GM13977 (cell line): ENCODE measurements around the gene DIP2B.
"Not testable (repeated sequence)": the region's sequence is repeated elsewhere in the genome, so short reads cannot be mapped to it uniquely, and the experiment has no call there.

ENCODE experiments used
- DNase-seq: peaks from one replicate; pipeline ENCODE4 v3.0.0; 2012; ENCODE audit warnings: low spot score
- in situ Hi-C: fragments of 300-500 bp; cut with MboI; formaldehyde crosslinking; loops from one replicate; pipeline ENCODE4 v1.12.0; 2022; ENCODE audit warnings: low sequenced_read_pairs, low pct_unique_long_range_greater_than_20kb, mixed read lengths, inconsistent platforms; ENCODE audit not compliant: unreplicated experiment
- TF ChIP-seq, protein P1 (sequence below): IDR thresholded peaks from 2 replicates; pipeline ENCODE4 v1.5.1; 2012; ENCODE audit warnings: mild to moderate bottlenecking, control low read depth; ENCODE audit not compliant: insufficient read depth; ENCODE audit errors: extremely low read depth, missing control alignments

DIP2B gene

DNA sequence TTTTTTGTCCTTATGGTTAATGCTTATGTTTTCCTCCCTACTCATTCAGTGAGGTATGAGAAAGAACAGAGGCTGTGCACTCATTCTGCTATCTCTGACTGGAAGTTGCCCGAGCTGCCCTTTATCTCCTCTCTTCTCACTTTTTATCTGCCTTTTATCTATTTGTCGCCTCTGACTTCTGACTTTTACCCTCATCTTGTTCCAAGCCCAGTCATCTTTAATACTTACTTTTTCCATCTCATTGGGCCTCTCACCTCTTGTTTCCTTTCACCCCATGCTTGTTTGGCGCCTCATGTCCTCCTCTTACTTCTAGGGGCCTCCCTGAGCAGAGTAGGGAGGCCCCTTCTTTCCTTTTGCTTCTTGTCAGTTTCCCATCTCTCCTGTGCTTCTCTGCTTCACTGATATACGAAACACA, 50.7 kb downstream of the DIP2B start:
- no peak for DNase-seq
- TF ChIP-seq, protein P1, sequence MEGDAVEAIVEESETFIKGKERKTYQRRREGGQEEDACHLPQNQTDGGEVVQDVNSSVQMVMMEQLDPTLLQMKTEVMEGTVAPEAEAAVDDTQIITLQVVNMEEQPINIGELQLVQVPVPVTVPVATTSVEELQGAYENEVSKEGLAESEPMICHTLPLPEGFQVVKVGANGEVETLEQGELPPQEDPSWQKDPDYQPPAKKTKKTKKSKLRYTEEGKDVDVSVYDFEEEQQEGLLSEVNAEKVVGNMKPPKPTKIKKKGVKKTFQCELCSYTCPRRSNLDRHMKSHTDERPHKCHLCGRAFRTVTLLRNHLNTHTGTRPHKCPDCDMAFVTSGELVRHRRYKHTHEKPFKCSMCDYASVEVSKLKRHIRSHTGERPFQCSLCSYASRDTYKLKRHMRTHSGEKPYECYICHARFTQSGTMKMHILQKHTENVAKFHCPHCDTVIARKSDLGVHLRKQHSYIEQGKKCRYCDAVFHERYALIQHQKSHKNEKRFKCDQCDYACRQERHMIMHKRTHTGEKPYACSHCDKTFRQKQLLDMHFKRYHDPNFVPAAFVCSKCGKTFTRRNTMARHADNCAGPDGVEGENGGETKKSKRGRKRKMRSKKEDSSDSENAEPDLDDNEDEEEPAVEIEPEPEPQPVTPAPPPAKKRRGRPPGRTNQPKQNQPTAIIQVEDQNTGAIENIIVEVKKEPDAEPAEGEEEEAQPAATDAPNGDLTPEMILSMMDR: no peak
- in situ Hi-C loops: no loop called here

DNA sequence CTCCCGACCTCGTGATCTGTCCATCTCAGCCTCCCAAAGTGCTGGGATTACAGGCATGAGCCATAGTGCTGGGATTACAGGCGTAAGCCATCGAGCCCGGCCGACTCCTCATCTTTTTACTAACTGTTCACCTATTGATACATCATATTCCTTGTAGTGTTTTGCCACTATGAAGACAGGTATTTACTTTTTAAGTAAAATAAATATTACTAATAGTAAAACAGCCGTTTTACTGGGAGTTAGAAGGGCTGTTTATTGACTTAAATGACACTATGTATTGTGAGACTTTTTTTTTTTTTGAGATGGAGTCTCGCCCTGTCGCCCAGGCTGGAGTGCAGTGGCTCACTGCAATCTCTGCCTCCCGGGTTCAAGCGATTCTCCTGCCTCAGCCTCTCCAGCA, 51.5 kb downstream of the DIP2B start:
- TF ChIP-seq, protein P1: no peak
- no peak for DNase-seq
- in situ Hi-C loops: no loop called here

DNA sequence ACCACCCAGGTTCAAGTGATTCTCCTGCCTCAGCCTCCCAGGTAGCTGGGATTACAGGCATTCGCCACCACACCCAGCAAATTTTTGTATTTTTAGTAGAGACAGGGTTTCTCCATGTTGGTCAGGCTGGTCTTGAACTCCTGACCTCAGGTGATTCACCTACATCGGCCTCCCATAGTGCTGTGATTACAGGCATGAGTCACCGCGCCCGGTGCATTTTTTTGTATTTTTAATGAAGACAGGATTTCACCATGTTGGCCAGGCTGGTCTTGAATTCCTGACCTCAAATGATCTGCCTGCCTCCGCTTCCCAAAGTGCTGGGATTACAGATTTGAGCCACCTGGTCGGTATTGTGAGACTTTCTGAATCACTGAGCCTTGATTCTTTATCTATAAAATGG, 52.0 kb downstream of the DIP2B start:
- DNase-seq, in situ Hi-C loops: not testable (repeated sequence)

DNA sequence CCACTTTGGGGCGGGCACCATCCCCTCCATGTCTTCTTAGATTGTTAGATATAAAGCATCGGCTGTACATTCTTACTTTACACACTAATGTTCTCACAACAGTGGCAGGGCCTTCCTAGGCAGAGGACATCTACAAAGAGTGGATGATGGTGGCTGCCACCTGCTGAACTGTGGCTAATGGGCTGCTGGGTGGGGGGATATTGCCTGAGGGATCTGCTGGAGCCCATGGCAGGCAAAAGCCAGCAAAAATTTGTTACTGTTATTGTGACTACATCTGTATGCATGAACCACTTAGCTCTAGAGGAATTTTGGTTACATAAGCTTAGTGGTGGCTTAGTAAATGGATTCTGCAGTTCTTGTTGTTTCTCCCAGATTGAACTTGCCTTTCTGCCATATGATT, 52.6 kb downstream of the DIP2B start:
- in situ Hi-C loops: no loop called here
- TF ChIP-seq, protein P1: no peak
- DNase-seq: no peak

DNA sequence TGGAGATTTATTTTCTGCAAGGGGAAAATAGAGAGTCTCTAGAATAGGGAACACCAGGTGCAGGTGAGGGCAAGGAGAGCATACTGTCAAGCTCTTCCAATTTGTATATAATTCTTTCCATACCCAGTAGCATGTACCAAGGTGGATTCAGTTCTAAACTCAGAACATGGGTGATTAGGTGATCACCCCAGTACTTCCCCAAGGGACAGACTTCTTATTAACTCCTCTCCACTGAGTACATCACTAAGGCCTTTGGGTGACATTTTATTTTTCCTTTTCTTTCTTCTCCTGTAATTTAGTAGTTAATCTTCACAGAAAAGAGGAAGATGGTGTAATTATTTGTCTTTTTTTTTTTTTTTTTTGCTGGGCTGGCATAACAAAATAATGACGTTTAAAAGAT, 54.2 kb downstream of the DIP2B start:
- in situ Hi-C loops: no loop called here
- TF ChIP-seq, protein P1: no peak
- no peak for DNase-seq

DNA sequence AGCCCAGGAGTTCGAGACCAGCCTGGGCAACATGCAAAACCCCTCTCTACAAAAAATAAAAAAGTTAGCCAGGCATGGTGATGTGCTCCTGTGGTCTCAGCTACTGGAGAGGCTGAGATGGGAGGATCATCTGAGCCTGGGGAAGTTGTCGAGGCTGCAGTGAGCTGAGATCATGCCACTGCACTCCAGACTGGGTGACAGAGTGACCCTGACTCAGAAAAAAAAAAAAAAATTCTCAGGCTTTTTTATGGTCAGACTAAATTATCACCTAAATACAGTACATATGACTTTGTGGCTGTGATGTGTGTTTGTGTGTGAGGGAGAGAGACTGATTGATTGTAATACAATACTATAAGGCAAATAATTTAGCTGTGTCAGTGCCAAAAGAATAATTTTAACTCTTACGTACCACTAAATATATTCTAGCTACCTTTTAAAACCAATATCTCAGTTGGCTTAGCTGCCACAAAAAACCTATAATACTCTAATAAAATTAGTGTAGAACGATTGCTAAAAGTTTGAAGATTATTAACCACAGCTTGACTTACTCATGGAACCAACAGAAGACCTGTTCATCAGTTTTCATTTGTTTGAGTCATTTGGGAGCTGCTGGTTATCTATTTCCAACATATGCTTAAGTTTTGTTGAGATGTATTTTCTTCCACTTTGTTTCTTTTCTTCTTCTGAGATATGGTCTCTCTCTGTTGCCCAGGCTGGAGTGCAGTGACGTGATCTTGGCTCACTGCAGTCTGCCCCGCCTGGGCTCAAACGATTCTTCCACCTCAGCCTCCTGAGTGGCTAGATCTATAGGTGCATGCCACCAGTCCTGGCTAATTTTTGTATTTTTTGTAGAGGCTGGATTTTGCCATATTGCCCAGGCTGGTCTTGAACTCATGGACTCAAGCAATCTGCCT, 58.0 kb downstream of the DIP2B start:
- DNase-seq: no peak
- in situ Hi-C loops: no loop called here

DNA sequence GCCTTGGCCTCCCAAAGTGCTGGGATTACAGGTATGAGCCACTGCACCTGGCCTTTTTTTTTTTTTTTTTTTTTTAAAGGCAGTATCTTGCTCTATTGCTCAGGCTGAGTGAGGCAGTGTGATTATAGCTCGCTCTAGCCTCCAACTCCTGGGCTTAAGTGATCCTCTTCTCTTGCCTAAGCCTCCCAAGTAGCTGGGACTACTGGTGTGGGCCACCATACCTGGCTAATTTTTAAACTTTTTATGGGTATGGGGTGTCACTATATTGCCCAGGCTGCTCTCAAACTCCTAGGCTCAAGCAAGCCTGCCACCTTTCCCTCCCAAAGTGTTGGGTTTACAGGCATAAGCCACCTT, 58.6 kb downstream of the DIP2B start:
- TF ChIP-seq, protein P1: no peak
- in situ Hi-C loops: no loop called here
- no peak for DNase-seq

More for the DNA sequence above, 58.0 kb downstream of the DIP2B start:
- TF ChIP-seq, protein P1: no peak
